HG03139 (cell line): ENCODE results near the gene ARL4C.
"Not testable (repeated sequence)": the region's sequence is repeated elsewhere in the genome, so short reads cannot be mapped to it uniquely, and the experiment has no call there.

Experiments
- ATAC-seq: cut with Tn5 transposase; IDR thresholded peaks from one replicate; pipeline ENCODE4 v1.9.1; 2021; ENCODE audit not compliant: unreplicated experiment

Gene ARL4C

GRCh38 chr2:234478121-234478858 is 18.6 kb downstream of the ARL4C start:
- no peak for ATAC-seq

- ATAC-seq: no peak
These were observed 20.1 kb downstream of the ARL4C start for GRCh38 chr2:234476766-234477165.

- no peak for ATAC-seq
These were observed 22.2 kb downstream of the ARL4C start for GRCh38 chr2:234474654-234475053.

- no peak for ATAC-seq
These were observed 24.7 kb downstream of the ARL4C start for GRCh38 chr2:234472155-234472554.

DNA sequence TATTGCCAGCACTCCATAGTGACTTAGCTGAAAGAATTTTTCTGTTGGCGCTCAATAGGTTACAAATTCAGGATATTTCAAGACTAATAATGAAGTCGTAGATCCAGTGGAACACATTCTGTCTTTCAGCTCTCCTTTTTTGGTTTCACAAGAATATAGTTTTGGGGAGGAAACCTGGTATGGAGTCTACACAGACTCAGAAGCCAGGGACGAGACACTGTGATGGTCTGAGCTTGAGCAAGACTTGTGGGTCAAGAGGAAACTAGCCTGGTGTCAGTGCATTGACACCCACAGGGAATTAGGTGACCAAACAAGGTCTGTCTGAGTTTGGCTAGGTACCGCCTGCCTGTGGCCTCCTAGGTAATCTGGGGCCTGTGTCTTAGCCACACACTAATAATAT is 26.9 kb downstream of the ARL4C start:
- ATAC-seq: no peak

DNA sequence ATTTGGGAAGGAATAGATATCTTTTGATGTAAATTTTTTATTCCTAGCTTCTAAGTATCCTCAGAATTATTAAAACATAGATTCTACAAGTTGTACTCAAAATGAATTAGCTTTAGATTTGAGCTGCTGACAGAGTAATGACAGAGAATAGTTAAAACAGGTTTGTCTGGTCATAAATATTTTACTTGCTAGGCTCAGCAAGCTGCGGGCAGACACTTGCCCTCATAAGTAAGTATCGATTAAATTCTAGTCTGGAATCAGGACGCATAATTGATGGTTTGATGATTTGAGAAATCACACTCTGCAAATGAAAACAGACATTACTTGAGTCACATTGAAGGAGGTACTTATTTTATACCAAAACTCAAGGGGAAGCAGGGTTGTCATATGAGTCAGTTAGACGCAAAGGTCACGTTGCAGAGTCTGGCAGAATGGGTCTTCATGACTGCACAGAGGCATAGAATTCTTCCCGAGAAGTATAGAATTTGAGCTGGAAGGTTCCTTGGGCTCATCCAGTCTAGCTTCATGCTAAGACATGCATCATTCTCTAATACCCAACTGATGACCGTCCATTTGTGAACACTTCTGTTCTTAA is 27.5 kb downstream of the ARL4C start:
- ATAC-seq: no peak

DNA sequence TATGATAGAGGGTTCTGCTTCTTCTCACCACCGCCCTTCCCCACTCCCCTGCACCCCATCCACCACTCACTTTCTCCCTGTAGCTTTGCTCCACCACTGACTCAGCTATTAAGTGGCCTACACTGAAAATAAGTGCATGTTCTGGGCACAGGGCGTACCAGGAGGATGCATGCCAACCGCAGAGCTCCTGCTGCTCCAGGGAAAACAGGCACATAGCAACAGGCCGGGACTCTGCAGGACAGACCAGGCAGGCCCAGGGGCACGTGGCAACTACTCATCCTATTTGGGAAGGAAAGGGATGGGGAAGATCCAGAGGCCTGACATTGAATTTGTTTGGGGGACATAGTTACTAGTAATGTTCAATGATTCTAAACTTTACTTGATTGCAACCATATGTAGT is 28.4 kb downstream of the ARL4C start:
- no peak for ATAC-seq

DNA sequence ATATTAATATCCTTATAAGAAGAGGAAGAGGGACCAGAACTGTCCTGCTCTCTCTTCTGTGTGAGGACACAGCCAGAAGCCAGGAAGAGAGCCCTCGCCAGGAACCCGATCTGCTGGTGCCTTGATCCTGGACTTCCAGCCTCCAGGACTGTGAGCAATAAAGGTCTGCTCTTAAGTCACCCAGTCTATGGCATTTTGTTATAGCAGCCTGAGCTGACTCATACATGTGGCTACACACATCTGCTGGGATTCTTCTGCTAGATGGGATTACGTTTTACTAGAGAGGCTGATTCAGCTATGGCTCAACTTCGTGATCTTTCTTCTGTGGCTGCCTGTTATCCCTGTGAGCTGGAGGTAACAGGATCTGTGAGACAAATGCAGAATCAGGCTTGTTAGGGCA is 29.6 kb downstream of the ARL4C start:
- no peak for ATAC-seq

DNA sequence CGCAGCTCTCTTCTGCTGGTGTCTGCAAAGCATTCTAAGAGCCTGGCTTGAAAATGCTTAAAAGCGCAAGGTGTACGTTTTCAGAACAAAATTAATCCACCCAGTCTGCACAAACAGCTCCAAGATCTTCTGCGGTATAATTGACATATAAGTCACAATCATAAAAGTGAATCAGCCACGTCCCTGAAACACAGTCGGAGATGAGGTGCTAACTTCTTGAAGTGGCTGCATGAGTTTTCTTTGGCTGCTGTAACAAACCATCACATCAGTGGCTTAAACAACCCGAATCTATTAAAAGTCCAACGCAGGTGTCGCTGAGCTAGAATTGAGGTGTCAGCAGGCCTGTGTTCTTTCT is 32.6 kb downstream of the ARL4C start:
- no peak for ATAC-seq

GRCh38 chr2:234463626-234464290 is 33.1 kb downstream of the ARL4C start:
- ATAC-seq: no peak

- ATAC-seq: no peak
These were observed 34.5 kb downstream of the ARL4C start for GRCh38 chr2:234462218-234462992.

DNA sequence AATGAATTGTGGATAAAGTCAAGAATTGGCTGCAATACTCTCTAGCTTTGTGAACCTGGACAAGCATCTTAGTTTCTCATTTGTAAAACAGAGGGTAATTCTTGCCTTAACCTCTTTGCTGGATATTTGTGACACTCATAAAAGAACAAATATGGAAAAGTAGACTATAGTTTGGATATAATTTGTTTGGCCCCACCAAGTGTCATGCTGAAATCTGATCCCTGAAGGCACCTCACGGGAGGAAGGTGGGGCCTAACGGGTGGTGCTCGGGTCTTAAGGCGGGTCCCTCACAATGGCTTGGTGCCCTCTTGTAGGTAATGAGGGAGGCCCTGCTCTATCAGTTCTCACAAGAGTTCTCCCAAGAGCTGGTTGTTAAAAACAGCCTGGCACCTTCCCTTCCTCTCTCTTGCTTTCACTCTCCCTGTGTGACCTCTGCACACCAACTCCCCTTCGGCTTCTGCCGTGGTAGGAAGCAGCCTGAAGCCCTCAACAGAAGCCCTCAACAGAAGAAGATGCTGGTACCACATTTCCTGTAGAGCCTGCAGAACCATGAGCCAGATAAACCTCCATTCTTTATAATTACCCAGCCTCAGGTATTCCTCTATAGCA is 37.4 kb downstream of the ARL4C start:
- ATAC-seq: no peak

DNA sequence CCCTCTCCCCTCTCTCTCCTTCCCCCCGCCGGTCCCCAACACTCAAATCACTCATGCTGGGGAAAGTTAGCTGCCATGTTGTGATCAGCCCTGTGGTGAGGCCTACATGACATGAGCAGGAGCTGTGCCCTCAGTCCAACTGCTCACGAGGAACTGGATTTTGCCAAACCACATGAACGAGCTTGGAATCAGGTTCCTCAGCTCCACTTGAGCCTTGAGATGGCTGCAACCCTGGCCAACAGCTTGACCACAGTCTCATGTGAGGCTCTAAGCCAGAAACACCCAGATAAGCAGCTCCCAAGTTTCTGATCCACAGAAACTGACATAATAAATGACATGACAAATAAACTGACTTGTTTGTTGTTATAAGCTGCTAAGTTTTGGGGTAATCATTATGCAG is 38.4 kb downstream of the ARL4C start:
- ATAC-seq: no peak

DNA sequence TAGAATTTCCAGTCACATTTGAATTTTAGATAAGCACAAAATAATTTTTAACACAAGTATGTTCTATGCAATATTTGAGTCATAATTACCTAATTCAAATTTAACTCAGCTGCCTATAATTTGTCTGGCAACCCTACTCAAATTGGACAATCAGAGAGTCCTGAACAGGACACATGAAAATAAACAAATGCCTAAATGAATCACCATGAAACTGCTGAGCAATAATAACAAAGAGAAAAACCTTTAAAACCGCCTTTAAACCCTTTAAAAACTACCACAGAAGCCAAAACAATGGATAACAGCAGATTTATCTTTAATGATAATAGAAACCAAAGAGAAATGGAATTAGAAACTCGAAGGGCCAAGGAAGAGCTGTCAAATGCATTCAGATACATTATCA is 39.5 kb downstream of the ARL4C start:
- no peak for ATAC-seq

GRCh38 chr2:234455246-234455645 is 41.6 kb downstream of the ARL4C start:
- ATAC-seq: not testable (repeated sequence)

GRCh38 chr2:234454433-234454832 is 42.4 kb downstream of the ARL4C start:
- ATAC-seq: no peak

DNA sequence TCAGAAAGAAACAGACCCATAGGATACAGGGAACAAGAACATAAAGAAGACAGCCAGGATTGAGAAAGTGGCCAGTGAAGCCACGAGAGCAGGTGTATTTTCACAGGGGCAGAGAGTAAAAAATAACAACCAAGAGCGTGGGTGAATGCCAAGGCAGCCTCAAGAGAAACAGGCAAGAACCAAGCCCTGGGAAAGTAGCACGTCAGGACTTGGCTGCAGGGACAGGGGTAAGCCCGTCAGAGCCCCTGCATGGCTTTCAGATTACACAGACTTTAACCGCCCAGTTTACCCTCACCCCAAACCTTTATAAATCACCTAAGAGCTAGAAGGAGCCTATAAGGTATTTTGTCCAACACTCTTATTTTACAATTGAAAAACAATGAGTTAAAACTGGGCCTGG is 43.7 kb downstream of the ARL4C start:
- no peak for ATAC-seq

GRCh38 chr2:234451852-234452625 is 44.8 kb downstream of the ARL4C start:
- ATAC-seq: no peak

DNA sequence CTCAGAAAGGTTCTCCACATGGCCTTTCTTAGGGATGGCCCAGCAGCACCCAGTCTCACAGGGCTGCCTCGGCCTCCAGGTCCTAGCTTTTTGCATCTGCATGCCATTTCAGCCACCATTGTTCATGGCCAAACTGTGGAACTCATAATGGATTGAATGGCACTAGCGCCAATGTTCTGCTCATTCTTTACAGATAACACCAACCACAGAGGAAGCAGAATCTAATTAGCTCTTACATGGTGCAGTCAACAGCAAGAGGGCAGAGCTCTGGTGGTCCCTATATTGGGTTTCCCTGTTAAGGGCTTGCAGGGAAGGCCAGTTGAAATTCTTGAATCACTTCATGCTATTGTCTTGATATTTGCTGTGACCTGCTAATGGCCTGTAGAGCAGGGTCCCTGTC is 45.6 kb downstream of the ARL4C start:
- ATAC-seq: no peak

GRCh38 chr2:234450431-234451124 is 46.3 kb downstream of the ARL4C start:
- ATAC-seq: no peak
